Left ventricle myocardium inferior (tissue), 1 donor: Measurements from ENCODE around the gene HJV. TPM values are rescaled to one million over a fixed set of nuclear protein-coding genes. Genes with fewer than 3 reads are reported as not detected.
A peak's percentile ranks its signal among the peaks of the same experiment; 100 is the strongest.

Source experiments
- DNase-seq: peaks from one replicate; pipeline ENCODE4 v3.0.0-alpha.2; 2020
- H3K27ac ChIP-seq: fragments of 200-600 bp; replicated peaks from 2 replicates; pipeline ENCODE4 v1.8.0; 2021
- H3K27me3 ChIP-seq: fragments of 200-600 bp; 2 replicates; pipeline ENCODE4 v1.8.0; 2021; ENCODE audit warnings: low read depth
- H3K36me3 ChIP-seq: fragments of 200-600 bp; 2 replicates; pipeline ENCODE4 v1.8.0; 2021
- H3K4me1 ChIP-seq: fragments of 200-600 bp; 2 replicates; pipeline ENCODE4 v1.8.0; 2021
- H3K4me3 ChIP-seq: fragments of 200-600 bp; 2 replicates; pipeline ENCODE4 v1.8.0; 2021; ENCODE audit warnings: mild to moderate bottlenecking, moderate library complexity
- H3K9me3 ChIP-seq: fragments of 200-600 bp; replicated peaks from 2 replicates; pipeline ENCODE4 v1.8.0; 2021
- CTCF ChIP-seq: fragments of 200-600 bp; IDR thresholded peaks from 2 replicates; pipeline ENCODE4 v1.8.0; 2021; ENCODE audit warnings: antibody characterized with exemption, mild to moderate bottlenecking, borderline replicate concordance
- intact Hi-C: fragments of 100-400 bp; cut with micrococcal nuclease; formaldehyde crosslinking; loops from one replicate; pipeline ENCODE4 v1.11.0; 2022
- total RNA-seq: library from RNA; stranded (reverse); fragmentation: NEBNext Ultra II Directional; extraction: Animal tissue kit (Norgen Biotek cat#: 25700); gene quantifications from one replicate; pipeline ENCODE4 v1.2.1, GENCODE V29; 2021
- donor health status: DM: no; HTN: yes; CAD: no; lungs with severe emphysema.

Gene HJV
- total RNA-seq, 1 donor from 2014 or later = 90.3 TPM

DNA sequence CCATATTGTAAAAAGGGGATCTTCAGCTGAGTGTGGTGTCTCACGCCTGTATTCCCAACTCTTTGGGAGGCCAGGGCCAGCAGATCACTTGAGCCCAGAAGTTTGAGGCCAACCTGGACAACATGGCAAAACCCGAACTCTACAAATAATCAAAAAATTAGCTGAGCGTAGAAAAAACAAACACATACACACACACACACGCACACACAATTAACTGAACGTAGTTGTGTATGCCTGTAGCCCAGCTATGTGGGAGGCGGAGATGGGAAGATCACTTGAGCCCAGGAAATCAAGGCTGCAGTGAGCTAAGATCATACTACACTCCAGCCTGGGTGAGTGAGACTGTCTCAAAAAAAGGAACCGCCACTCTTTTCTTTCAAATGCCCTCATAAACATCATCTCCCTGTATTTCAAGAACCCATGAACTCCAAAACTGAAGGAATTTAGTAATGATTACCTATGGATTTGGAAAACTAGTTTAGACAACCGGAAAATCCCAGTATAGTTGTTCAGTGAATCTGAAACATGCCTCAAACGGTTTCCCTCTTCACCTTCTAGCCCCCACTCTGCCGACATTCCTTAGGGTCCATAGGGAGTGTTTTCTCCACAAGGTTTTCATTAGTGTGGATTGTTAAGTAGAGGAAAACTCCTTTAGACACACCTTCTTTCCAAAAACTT lies 29.7 kb downstream of the HJV start:
- H3K27ac ChIP-seq = peak overlapping the region; percentile 99
- no peaks in the 10 kb centered on the region for H3K27me3 ChIP-seq
- DNase-seq = no peak
- no peak for TF ChIP-seq CTCF
- intact Hi-C loops = no loop called here
- peak overlapping the region; percentile 86 for H3K4me3 ChIP-seq
- H3K36me3 ChIP-seq = peaks cover 40% of the 10 kb centered on the region
- no peaks in the 10 kb centered on the region for H3K9me3 ChIP-seq
- peaks cover 75% of the 10 kb centered on the region for H3K4me1 ChIP-seq

- TF ChIP-seq CTCF = no peak
- Histone ChIP-seq H3K27me3 (no peaks in the 10 kb centered on the region), H3K4me1 (peaks cover 82% of the 10 kb centered on the region), H3K9me3 (no peaks in the 10 kb centered on the region), H3K36me3 (peaks cover 32% of the 10 kb centered on the region), H3K27ac (peak overlapping the region; percentile 99), H3K4me3 (peak overlapping the region; percentile 86)
- DNase-seq = no peak
- intact Hi-C loops = no loop called here
These were observed 31.2 kb downstream of the HJV start for GRCh38 chr1:145990249-145990855.

GRCh38 chr1:145988773-145989172 lies 32.8 kb downstream of the HJV start:
- Histone ChIP-seq H3K27ac (peak overlapping the region; percentile 99), H3K4me3 (no peak overlapping the region), H3K36me3 (peaks cover 16% of the 10 kb centered on the region), H3K27me3 (no peaks in the 10 kb centered on the region), H3K4me1 (peaks cover 82% of the 10 kb centered on the region), H3K9me3 (no peaks in the 10 kb centered on the region)
- DNase-seq = no peak
- intact Hi-C loops = no loop called here
- no peak for TF ChIP-seq CTCF

DNA sequence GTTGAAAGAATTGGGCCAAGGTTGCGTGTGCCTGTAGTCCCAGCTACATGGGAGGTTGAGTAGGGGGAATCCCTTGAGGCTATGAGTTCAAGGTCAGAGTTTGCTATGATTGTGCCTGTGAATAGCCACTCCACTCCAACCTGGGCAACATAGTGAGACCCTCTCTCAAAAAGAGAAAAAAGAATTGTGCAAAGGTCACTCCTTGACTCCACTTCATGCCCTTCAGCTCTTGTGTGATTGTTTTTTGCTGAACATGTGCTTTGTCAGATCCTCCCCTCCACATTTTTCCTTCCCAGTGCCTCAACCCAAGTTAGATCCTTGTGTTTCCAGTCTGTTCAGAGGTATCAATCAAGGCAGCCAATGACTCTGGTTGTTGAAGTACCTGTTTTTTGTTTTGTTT lies 33.6 kb downstream of the HJV start:
- H3K27me3 ChIP-seq = no peaks in the 10 kb centered on the region
- no peak for DNase-seq
- no peak for TF ChIP-seq CTCF
- H3K4me3 ChIP-seq = no peak overlapping the region
- H3K9me3 ChIP-seq = no peaks in the 10 kb centered on the region
- intact Hi-C loops = no loop called here
- peaks cover 82% of the 10 kb centered on the region for H3K4me1 ChIP-seq
- peak overlapping the region; percentile 99 for H3K27ac ChIP-seq
- H3K36me3 ChIP-seq = peaks cover 8% of the 10 kb centered on the region

DNA sequence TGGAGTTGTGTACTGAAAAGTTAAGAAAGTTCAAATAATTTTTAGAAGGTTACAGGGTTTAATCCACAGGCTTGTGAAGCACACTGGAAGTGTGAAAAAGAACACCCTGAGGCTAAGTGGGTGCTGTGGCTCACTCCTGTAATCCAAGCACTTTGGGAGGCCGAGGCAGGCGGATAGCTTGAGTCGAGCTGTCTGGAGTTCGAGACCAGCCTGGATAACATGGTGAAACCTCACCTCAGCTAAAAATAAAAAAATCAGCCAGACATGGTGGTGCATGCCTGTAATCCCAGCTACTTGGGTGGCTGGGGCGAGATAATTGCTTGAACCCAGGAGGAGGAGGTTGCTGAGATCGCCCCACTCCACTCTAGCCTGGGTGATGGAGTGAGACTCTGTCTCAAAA lies 35.0 kb downstream of the HJV start:
- intact Hi-C loops = no loop called here
- Histone ChIP-seq H3K36me3 (no peaks in the 10 kb centered on the region), H3K27me3 (no peaks in the 10 kb centered on the region), H3K27ac (peak overlapping the region; percentile 99), H3K4me1 (peaks cover 82% of the 10 kb centered on the region), H3K9me3 (no peaks in the 10 kb centered on the region), H3K4me3 (no peak overlapping the region)
- DNase-seq = no peak
- no peak for TF ChIP-seq CTCF
